ENCODE results near the gene SGCA.

The SGCA gene

DNA sequence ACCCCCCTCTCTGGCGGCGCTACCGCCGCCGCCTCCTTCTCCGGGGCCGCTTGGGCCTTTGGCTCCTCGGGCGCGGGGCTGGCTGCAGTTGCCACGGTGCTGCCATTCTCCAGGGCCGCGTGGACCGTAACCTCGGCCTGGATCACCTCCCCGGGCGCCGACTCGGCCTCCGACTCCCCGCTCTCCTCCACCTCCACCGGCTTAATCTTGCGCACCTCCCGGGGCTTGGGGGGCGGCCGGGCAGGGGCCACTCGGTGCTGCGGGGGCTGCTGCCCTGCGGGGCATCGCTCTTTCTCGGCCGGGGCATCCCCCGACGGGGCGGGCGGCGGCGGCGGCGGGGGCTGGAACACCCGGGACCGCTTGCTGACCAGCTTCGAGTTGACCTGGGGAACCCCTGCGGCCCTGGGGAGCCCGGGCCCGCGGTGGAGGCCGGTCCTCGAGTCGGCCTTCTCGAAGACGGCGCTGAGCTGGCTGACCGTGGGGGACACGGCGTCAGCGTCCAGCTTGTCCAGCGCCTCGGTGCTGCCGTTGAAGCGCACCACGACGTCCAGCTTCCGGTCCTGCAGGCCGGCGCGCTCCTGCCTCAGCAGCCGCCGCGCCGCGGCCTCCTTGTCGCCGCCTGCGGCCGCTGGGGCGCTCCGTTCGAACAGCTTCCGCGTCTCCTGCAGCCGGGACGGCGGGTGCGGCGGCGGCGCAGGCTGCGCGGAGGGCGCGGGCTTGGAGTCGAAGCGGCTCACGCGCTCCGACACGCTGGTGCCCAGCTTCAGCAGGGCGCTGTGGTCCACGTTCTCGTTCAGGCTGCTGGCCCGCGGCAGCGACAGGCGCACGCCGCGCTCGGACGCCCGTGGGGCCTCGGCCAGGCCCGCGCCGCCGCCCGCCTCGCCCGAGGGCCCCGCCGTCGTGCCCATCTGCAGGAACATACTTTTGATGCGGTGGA lies 16.1 kb upstream of the SGCA start:
- DNase-seq (ENCODE audit: low read depth): peak; percentile 47

- no peak for DNase-seq (ENCODE audit: low read depth)
These were observed 15.3 kb upstream of the SGCA start, which contains the start of gene PPP1R9B for GRCh38 chr17:50150354-50151040. TSS of gene PPP1R9B (minus strand) at chr17:50150677. CDS start at chr17:50150513, 164 bp downstream.

DNA sequence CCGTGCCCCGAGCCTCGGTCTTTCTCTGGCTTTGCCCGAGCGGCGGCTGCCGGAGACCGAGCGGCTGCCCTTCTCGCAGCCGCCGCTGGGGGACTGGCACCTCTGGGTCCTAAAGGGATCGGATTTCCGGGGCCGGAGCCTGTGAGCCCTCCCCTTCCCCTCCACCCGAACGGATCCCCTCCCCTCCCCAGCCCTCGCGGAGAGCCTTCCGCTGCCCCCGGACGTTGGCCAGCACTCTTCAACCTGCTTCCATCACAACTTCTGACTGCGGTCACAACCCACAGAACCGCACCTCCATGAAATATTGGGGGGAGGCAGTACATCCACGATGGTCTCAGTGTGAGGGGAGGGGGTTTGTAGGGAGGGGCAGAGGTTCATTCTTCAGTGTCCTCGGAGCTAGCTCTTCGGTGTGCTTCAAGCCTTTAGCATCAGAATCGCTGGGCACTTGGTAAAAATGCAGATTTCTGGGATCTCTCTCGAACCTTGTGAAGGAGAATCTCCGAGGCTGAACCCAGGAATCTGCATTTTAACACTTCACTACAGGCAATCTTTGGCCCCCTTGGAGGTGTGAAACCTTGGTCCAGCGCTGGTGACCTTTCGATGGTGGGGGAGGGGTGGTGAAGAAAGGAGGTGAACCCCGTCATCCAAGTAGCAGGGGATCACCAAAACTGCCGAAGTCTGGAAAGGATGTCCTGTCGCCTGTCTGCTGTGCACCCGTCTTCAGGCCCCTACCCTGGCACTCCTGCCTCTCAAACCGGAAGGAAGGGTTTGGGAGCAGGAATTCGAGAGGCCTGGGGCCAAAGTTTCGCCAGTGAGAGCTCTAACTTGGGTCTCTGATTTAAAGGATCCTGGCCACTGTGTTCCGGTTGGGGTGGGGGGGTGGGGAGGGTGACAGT lies 14.5 kb upstream of the SGCA start:
- DNase-seq (ENCODE audit: low read depth): peak; percentile 77

DNA sequence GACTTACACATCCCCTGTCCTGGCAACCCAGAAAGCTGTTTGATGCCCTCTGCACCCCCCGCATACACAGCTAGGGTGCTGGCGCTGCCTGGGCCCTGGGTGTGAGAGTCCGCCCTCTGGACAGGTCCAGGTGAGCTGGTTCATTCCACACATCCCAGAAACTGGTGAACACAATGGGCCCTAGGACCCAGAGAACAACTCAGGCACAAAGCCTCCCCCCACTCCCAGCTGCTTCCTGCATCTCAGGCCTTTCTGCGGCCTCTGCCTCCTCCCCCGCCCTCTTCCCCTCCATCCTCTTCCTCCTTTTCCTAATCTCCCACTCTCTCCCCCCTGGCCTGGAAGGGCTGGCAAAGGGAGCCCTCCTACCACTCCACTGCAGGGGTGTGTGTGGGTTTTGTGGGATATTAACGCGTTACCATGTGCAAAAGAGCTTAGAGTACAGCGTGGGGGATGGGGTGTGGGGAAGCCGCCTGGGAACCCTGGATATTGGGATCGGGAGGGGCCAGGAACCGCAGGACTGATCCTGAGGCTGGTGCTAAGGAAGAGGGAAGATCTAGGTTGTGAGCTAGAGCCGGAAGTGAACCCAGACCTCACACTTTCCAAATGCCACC lies 13.8 kb upstream of the SGCA start:
- DNase-seq (ENCODE audit: low read depth): no peak

DNA sequence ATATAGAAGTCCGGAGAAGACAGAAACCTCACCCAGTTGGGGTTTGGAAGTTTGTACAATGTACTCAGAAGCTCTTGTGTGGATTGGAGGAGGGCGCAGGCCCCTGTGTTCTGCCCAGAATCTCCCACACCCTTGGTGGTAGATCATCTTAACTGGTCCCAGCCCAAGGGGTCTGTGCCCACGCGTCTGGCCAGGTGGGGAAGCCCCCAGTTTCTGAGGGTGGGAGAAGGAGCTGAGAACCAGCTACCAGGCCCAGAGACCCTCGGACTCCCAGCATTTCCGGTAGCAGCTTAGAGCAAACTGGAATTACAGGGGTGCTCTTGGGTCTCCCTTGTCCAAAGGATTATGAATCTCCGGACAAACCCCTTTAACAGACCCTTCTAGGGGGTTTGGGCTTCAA lies 13.1 kb upstream of the SGCA start:
- no peak for DNase-seq (ENCODE audit: low read depth)

DNA sequence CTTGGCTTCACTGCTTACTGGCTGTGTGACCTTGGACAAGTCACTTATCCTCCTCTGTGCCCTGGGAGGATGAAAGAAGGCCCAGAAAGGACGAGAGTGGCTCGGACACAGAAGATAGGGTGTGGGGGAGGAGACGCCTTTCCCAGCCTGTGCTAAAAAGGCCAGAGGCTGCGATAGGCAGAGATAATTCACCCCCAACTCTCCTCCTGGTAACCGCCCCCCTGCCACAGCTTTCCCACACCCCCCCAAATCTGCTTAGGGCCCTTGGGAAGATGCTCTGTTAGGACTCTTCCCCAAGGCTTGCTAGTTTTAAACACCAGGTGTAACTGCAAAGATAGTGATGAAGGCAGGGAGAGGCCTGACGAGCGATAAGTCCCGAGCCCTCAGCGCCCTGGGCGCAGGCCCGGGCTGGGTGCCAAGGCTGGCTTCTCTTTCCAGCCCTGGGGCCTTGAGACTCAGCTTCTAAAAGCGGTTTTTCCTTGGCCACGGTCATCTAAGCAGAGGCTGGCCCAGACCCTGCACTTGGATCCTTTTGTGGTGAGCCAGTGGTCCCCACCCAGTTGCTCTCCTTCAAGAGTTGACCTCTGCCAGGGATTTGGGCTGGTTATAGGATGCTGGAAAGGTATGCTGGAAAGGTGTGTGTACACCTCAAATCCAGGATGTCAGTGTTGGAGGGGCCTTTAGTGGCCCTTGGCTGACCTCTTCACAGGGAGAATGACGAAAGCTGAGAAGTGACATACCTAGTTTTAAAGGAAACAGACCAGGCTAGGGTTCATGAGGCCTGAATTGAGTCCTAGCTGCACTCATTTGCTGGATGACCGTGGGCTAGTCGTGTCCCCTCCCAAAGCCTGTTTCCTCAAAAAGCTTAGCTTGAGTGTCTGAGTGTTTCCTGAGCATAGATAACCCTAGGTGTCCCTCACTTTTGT lies 11.9 kb upstream of the SGCA start:
- no peak for DNase-seq (ENCODE audit: low read depth)

- DNase-seq (ENCODE audit: low read depth): no peak
These were observed 11.2 kb upstream of the SGCA start for GRCh38 chr17:50154604-50155003.

GRCh38 chr17:50155115-50155819 lies 10.5 kb upstream of the SGCA start:
- DNase-seq (ENCODE audit: low read depth): no peak

DNA sequence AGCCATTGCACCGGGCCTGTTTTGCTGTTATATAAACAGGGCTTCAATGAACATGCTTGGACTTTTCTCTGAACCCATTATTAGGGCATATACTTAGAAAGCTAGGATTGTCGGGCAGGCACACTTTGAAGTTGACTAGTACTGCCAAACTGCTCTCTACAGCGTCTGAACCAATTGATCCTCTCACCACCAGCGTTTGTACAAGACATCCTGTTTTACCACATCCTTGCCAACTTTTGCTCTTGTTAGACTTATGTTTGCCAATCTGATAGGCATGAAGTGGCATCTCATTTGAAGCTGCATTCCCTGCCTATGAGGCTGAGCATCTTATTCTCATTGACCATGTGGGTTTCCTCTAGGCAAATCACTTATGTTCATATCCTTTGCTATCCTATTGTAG lies 7.9 kb upstream of the SGCA start:
- DNase-seq (ENCODE audit: low read depth): no peak

DNA sequence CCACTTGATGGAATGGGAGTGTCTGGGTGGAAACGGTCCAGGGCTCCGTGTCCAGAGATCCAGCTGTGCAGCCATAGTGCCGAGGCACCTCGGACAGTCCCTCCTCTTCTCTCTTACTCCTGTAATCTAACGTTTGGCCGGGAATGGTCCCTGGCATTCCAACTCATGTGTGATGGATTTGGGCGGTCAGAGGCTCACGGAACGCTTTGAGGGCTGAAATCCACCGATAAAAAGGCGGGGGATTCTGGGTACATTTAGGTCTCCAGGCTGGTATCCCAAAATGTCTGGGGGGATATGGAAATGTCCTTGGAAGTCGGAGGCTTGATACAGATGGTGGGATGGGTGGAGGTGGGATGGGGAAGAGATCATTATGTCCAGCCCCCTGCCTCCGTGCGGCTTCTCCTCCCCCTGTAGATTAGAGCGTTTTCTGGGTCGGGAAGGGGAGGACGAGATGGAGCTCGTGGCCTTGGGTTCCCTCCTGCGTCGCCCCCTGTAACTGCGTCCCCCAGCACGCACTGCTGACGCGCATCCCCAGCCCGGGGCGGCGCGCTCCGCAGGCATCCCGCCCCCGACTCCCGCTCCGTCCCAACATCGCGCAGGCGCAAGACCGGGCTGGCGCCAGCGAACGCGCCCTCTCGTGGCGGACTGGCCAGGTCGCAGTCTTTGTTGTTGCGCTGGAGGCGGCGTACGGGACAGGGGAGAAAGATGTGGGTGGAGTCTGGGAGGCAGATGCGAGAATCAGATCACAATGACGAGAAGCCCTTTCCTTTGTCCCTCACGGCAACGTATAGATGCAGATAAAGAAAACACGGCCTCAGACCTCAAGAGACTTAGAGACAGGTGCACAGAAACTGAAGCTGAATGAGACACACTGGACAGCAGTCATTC lies 4.5 kb upstream of the SGCA start:
- peak; percentile 94 for DNase-seq (ENCODE audit: low read depth)

GRCh38 chr17:50161911-50162288 lies 3.9 kb upstream of the SGCA start:
- no peak for DNase-seq (ENCODE audit: low read depth)

DNA sequence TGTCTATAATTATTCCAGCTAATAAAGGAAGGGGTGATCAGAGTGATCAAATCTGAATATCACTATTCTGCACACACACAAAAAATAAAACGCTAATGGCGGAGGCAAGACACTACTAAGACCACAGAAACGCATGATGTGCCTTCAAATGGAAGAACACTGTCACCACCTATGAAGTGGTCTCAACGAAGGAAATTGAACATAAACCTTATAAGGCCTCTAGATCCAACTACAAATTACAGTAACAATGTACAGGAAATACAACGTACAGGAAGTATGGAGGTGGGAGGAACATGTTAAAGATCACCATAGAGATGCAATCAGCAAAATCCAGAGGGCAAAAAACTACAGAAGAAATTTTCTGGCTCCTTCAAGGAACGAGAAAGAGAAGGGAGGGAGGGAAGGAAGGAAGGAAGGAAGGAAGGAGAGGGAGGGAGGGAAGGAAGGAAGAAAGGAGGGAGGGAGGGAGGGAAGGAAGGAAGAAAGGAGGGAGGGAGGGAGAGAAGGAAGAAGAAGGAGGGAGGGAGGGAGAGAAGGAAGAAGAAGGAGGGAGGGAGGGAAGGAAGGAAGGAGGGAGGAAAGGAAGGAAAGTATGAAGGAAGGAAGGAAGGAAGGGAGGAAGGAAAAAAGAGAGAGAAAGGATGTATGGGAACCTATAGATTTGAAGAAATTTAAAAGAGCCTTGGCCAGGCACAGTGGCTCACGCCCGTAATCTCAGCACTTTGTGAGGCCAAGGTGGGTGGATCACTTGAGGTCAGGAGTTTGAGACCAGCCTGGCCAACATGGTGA lies 3.1 kb upstream of the SGCA start:
- DNase-seq (ENCODE audit: low read depth): no peak

DNA sequence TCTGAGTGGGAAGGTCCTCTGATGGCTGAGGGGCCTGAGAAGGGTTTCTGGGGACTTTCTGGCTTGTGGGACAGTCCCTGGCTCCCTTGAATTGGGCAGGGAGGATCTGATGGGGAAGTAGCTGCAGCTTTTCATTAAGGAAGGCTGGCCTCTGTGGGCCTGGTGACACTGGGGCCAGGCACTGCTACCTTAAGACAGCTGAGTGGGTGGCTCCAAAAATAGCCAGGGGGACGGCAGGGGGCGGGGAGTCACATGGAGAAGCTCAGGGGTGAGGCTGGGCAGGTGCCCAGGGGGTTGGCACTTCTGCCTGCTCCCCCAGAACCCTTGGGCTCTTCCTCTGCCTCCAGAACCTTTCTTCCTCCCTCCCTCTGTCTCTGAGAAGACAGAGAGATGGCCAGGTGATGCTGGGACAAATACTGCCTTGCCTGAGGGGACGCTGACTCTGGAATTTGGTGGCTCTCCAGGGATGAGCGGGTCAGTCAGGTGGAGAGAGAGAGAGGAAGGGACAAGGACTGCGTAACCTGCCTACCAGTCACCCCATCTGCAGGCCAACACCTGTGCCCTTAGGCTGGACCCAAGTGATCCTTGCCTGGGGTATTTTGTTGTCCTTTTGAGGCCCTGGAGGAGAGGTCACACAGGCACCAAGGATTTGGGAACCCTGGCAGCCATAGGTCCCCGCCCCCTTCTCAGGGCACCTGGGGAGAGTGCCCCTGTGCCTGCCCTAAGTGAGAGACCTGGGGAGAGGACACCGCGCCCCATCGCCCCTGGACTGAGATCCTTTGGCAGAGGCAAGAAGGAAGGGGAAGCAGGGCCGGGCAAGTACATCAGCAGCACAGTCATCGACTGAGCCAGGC lies 1.7 kb upstream of the SGCA start:
- DNase-seq (ENCODE audit: low read depth): no peak

DNA sequence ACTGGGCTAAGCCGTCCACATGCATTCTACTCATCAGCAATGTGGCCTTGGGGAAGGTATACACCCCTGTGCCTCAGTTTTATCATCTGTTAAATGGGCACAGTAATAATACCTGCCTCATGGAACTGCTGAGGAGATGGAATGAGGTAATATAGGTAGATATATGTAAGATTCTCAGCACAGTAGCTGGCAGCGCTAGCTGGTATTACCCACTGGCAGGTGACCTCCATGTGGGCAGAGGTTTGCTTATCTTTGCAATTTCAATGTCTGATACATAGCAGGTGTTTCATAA lies 1.2 kb upstream of the SGCA start:
- DNase-seq (ENCODE audit: low read depth): no peak

GRCh38 chr17:50165066-50165465 lies 739 bp upstream of the SGCA start:
- no peak for DNase-seq (ENCODE audit: low read depth)

GRCh38 chr17:50165466-50165865 lies 339 bp upstream of the SGCA start:
- no peak for DNase-seq (ENCODE audit: low read depth)

DNA sequence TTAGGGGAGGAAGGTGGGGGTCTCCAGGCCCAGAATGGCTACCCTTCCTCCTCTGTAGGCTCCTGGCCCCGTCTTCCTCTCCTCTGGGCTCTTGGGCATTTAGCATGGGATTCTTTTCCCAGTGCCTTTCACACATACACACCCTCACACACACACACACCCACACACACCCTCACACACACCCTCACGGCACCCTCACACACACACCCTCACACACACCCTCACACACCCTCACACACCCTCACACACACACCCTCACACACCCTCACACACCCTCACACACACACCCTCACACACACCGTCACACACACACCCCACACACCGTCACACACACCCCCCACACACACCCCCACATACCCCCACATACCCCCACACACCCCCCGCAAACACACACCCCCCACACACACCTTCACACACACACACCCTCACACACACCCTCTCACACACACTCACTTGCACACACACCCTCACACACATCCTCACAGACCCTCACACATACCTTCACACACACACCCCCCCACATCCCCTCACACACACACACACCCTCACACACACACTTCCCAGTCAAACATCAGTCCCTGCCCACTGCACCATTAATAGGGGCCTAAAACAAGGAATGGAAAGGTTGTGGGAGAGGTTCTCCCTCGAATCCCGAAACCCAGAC lies 845 bp downstream of the SGCA start:
- no peak for DNase-seq (ENCODE audit: low read depth)
